GM23338 (cell line): ENCODE data around the gene CEP72. TPM values are rescaled to one million over a fixed set of nuclear protein-coding genes. Genes with fewer than 3 reads are reported as not detected.
"Not testable (repeated sequence)": the region's sequence is repeated elsewhere in the genome, so short reads cannot be mapped to it uniquely, and the experiment has no call there.

ENCODE experiments used
- ATAC-seq: fragments of 200-7000 bp; cut with Tn5 transposase; 3 replicates; pipeline ENCODE4 v1.9.1; 2020
- DNase-seq: peaks from one replicate; pipeline ENCODE4 v3.0.0-alpha.2; 2015; ENCODE audit warnings: low spot score
- H2AFZ ChIP-seq: fragments of 200-600 bp; sonication (generic); 2 replicates; pipeline ENCODE4 v1.8.0; 2016; ENCODE audit warnings: antibody characterized with exemption, mild to moderate bottlenecking, moderate library complexity
- H3F3A ChIP-seq: fragments of 200-600 bp; sonication (generic); replicated peaks from 2 replicates; pipeline ENCODE4 v1.8.0; 2017; ENCODE audit warnings: antibody characterized with exemption, mixed run types, low read depth
- H3K27ac ChIP-seq: fragments of 200-600 bp; sonication (generic); 2 replicates; pipeline ENCODE4 v1.6.1; 2016; ENCODE audit warnings: low read depth
- H3K27me3 ChIP-seq: fragments of 200-600 bp; sonication (generic); 2 replicates; pipeline ENCODE4 v1.8.0; 2016; ENCODE audit warnings: mild to moderate bottlenecking, mixed run types, moderate library complexity; ENCODE audit not compliant: insufficient read depth
- H3K36me3 ChIP-seq: fragments of 200-600 bp; sonication (generic); 2 replicates; pipeline ENCODE4 v1.8.0; 2016; ENCODE audit warnings: mild to moderate bottlenecking; ENCODE audit not compliant: insufficient read depth
- H3K4me1 ChIP-seq: fragments of 200-600 bp; sonication (generic); 2 replicates; pipeline ENCODE4 v1.8.0; 2016; ENCODE audit warnings: mild to moderate bottlenecking, moderate library complexity; ENCODE audit not compliant: insufficient read depth
- H3K4me2 ChIP-seq: fragments of 200-600 bp; sonication (generic); 2 replicates; pipeline ENCODE4 v1.7.1; 2017; ENCODE audit warnings: mixed run types
- H3K4me3 ChIP-seq: fragments of 200-600 bp; sonication (generic); 2 replicates; pipeline ENCODE4 v1.6.1; 2016; ENCODE audit warnings: mixed run types
- H3K79me2 ChIP-seq: fragments of 200-600 bp; sonication (generic); replicated peaks from 2 replicates; pipeline ENCODE4 v1.8.0; 2017; ENCODE audit warnings: mild to moderate bottlenecking; ENCODE audit not compliant: insufficient read depth
- H3K9me2 ChIP-seq: fragments of 200-600 bp; sonication (generic); 2 replicates; pipeline ENCODE4 v1.8.0; 2017; ENCODE audit not compliant: insufficient read depth
- H4K20me1 ChIP-seq: fragments of 200-600 bp; sonication (generic); replicated peaks from 2 replicates; pipeline ENCODE4 v1.8.0; 2017; ENCODE audit warnings: mild to moderate bottlenecking; ENCODE audit not compliant: insufficient read depth
- H3K27ac Mint-ChIP-seq: 2 replicates; pipeline ENCODE4 v1.8.0; 2020; ENCODE audit warnings: inconsistent platforms, mild to moderate bottlenecking, moderate library complexity, mixed read lengths
- H3K27me3 Mint-ChIP-seq: 3 replicates; pipeline ENCODE4 v1.8.0; 2022; ENCODE audit warnings: low read depth, mild to moderate bottlenecking, moderate library complexity, mixed read lengths, inconsistent platforms; ENCODE audit not compliant: insufficient read depth, poor library complexity
- H3K36me3 Mint-ChIP-seq: 3 replicates; pipeline ENCODE4 v1.8.0; 2021; ENCODE audit warnings: low read depth, mild to moderate bottlenecking, inconsistent platforms, moderate library complexity, mixed read lengths
- H3K4me1 Mint-ChIP-seq: 3 replicates; pipeline ENCODE4 v1.8.0; 2020; ENCODE audit warnings: mild to moderate bottlenecking, inconsistent platforms, mixed read lengths
- H3K4me3 Mint-ChIP-seq: 3 replicates; pipeline ENCODE4 v1.8.0; 2021; ENCODE audit warnings: moderate library complexity, mild to moderate bottlenecking, inconsistent platforms, mixed read lengths
- H3K9me3 Mint-ChIP-seq: 3 replicates; pipeline ENCODE4 v1.8.0; 2020; ENCODE audit warnings: moderate library complexity, mild to moderate bottlenecking, inconsistent platforms, mixed read lengths
- CREB1 ChIP-seq: fragments of 250-450 bp; sonication (Bioruptor Pico); IDR thresholded peaks from 2 replicates; pipeline ENCODE4 v1.5.0; 2020; ENCODE audit warnings: low read depth, mild to moderate bottlenecking, moderate library complexity
- CTCF ChIP-seq, 2 experiments: fragments of 200-600 bp in 1 of 2; sonication (generic) in 1 of 2; conservative IDR thresholded peaks; 2 replicates each; pipeline versions ENCODE4 v1.5.1 to v1.6.1; 2016 to 2017; ENCODE audit warnings: antibody characterized with exemption in 2 of 2, low read depth in 2 of 2, mild to moderate bottlenecking in 2 of 2, moderate library complexity in 1 of 2
- ETS1 ChIP-seq: IDR thresholded peaks from 2 replicates; pipeline ENCODE4 v1.6.1; 2016; ENCODE audit warnings: antibody characterized with exemption
- EZH2 ChIP-seq: fragments of 200-600 bp; sonication (generic); IDR thresholded peaks from one replicate; pipeline ENCODE4 v1.8.0; 2017; ENCODE audit warnings: antibody characterized with exemption, mild to moderate bottlenecking, low read depth; ENCODE audit not compliant: unreplicated experiment
- EZH2phosphoT487 ChIP-seq: fragments of 200-600 bp; sonication (generic); IDR thresholded peaks from one replicate; pipeline ENCODE4 v1.8.1; 2018; ENCODE audit warnings: antibody characterized with exemption; ENCODE audit not compliant: unreplicated experiment
- JUNB ChIP-seq: IDR thresholded peaks from one replicate; pipeline ENCODE4 v1.6.1; 2016; ENCODE audit warnings: antibody characterized with exemption; ENCODE audit not compliant: unreplicated experiment
- NANOG ChIP-seq: IDR thresholded peaks from 2 replicates; pipeline ENCODE4 v1.6.1; 2016; ENCODE audit warnings: antibody characterized with exemption, borderline replicate concordance
- STAT1 ChIP-seq: IDR thresholded peaks from one replicate; pipeline ENCODE4 v1.6.1; 2016; ENCODE audit warnings: antibody characterized with exemption; ENCODE audit not compliant: unreplicated experiment
- ZNF331 ChIP-seq: fragments of 250-450 bp; sonication (Bioruptor Pico); IDR thresholded peaks from 2 replicates; pipeline ENCODE4 v1.5.0; 2020; ENCODE audit warnings: low read depth, mild to moderate bottlenecking, moderate library complexity
- ZNF462 ChIP-seq: fragments of 250-450 bp; sonication (Bioruptor Pico); IDR thresholded peaks from 2 replicates; pipeline ENCODE4 v1.5.0; 2020; ENCODE audit warnings: mild to moderate bottlenecking, moderate library complexity
- polyA plus RNA-seq: library from polyadenylated mRNA; unstranded; fragments of >200 nt; fragmentation: Nextera tagmentation; extraction: Ambion mirVana; gene quantifications from 2 replicates; pipeline ENCODE4 v1.2.1, GENCODE V29; 2016
- total RNA-seq: library from RNA; depleted of rRNA; stranded (reverse); fragments of >200 nt; shearing (Covaris generic); gene quantifications from 2 replicates; pipeline ENCODE4 v1.2.3, GENCODE V29; 2014

CEP72 gene
- total and polyA plus RNA-seq, 2 experiments from 2014 or later = 15.5 to 27.1 TPM

GRCh38 chr5:691817-692528 lies 79.8 kb downstream of the CEP72 start (continued):
- TF ChIP-seq ZNF462 (CRISPR knock-in tag) (no peak), CTCF (conservative IDR thresholded peaks at IDR 0.05; ENCODE audit: low read depth in 2 of 2) (no peak), NANOG (no peak), ZNF331 (CRISPR knock-in tag) (no peak), CREB1 (CRISPR knock-in tag) (no peak), STAT1 (no peak), JUNB (no peak), EZH2 (no peak), ETS1 (no peak), EZH2phosphoT487 (no peak)

- DNase-seq, H3K36me3 Mint-ChIP-seq, H3K27ac ChIP-seq, H3K9me3 Mint-ChIP-seq, H3K4me1 Mint-ChIP-seq, H4K20me1 ChIP-seq, H3K36me3 ChIP-seq, H3K79me2 ChIP-seq, H3K9me2 ChIP-seq, H3F3A ChIP-seq, H2AFZ ChIP-seq, H3K27ac Mint-ChIP-seq, H3K4me1 ChIP-seq, ATAC-seq: not testable (repeated sequence)
- H3K27me3 ChIP-seq = peaks cover 13% of the 10 kb centered on the region
- Mint-ChIP-seq H3K4me3 (peak overlapping the region; percentile 50; the same call in 2 of the 3 replicates), H3K27me3 (peaks cover 12% of the 10 kb centered on the region)
- H3K4me3 ChIP-seq = peak overlapping the region; percentile 47
- H3K4me2 ChIP-seq = peak overlapping the region; percentile 75
Measured at GRCh38 chr5:692529-693041, 80.4 kb downstream of the CEP72 start.
